Suprapubic skin (tissue), 4 donors: Measurements from ENCODE around the gene PLA2G4B. TPM values are rescaled to one million over a fixed set of nuclear protein-coding genes. Genes with fewer than 3 reads are reported as not detected.

Experiments
- DNase-seq, 2 donors: peaks; one replicate each; pipeline ENCODE4 v3.0.0-alpha.2; 2019; ENCODE audit warnings: low spot score in 2 of 2
- H3K27ac ChIP-seq: fragments of 200-600 bp; sonication (generic); one replicate; pipeline ENCODE4 v1.5.1; 2019
- H3K27me3 ChIP-seq: fragments of 200-600 bp; sonication (generic); one replicate; pipeline ENCODE4 v1.5.1; 2019
- H3K36me3 ChIP-seq: fragments of 200-600 bp; sonication (generic); one replicate; pipeline ENCODE4 v1.5.1; 2019
- H3K4me1 ChIP-seq: fragments of 200-600 bp; sonication (generic); one replicate; pipeline ENCODE4 v1.5.1; 2019
- H3K4me3 ChIP-seq: fragments of 200-600 bp; sonication (generic); one replicate; pipeline ENCODE4 v1.5.1; 2019; ENCODE audit warnings: mild to moderate bottlenecking
- H3K9me3 ChIP-seq: fragments of 200-600 bp; sonication (generic); one replicate; pipeline ENCODE4 v1.5.1; 2019
- EP300 ChIP-seq: sonication (generic); formaldehyde crosslinking; IDR thresholded peaks from one replicate; pipeline ENCODE4 v1.6.1; 2017; ENCODE audit warnings: antibody characterized with exemption
- POLR2A ChIP-seq, 2 donors: fragments of 450-650 bp; IDR thresholded peaks; one replicate each; pipeline ENCODE4 v1.6.1; 2017; ENCODE audit warnings: antibody characterized with exemption in 2 of 2, mild to moderate bottlenecking in 2 of 2, moderate library complexity in 2 of 2
- POLR2AphosphoS5 ChIP-seq, 3 donors: sonication (generic); formaldehyde crosslinking; IDR thresholded peaks; one replicate each; pipeline ENCODE4 v1.6.1; 2017; ENCODE audit warnings: antibody characterized with exemption in 3 of 3
- WGBS: methylation state at CpG from one replicate; pipeline ENCODE4 v1.1.5; 2018; 5-methylcytosine and 5-hydroxymethylcytosine counted together
- total RNA-seq, 4 donors: library from RNA; depleted of rRNA; stranded (reverse); fragments of >200 nt; gene quantifications; one replicate each; pipeline ENCODE4 v1.1.0, GENCODE V29; 2016
- TF ChIP-seq, protein P1 (sequence below), 2 donors: fragments of 200-600 bp in 1 of 2; fragments of 450-650 bp in 1 of 2; sonication (generic) in 1 of 2; IDR thresholded peaks; one replicate each; pipeline ENCODE4 v1.5.1; 2016 to 2019; ENCODE audit warnings: antibody characterized with exemption in 2 of 2, mild to moderate bottlenecking in 1 of 2, moderate library complexity in 1 of 2

Gene PLA2G4B
- total RNA-seq, 4 donors from 2014 or later, result 59.7 to 195 (median 73.7) TPM

- peaks cover 30% of the 10 kb centered on the region for H3K4me1 ChIP-seq
- no peaks in the 10 kb centered on the region for H3K9me3 ChIP-seq
- TF ChIP-seq EP300, result no peak
- no peak for TF ChIP-seq POLR2AphosphoS5 (IDR thresholded peaks at IDR 0.05)
- TF ChIP-seq, protein P1, sequence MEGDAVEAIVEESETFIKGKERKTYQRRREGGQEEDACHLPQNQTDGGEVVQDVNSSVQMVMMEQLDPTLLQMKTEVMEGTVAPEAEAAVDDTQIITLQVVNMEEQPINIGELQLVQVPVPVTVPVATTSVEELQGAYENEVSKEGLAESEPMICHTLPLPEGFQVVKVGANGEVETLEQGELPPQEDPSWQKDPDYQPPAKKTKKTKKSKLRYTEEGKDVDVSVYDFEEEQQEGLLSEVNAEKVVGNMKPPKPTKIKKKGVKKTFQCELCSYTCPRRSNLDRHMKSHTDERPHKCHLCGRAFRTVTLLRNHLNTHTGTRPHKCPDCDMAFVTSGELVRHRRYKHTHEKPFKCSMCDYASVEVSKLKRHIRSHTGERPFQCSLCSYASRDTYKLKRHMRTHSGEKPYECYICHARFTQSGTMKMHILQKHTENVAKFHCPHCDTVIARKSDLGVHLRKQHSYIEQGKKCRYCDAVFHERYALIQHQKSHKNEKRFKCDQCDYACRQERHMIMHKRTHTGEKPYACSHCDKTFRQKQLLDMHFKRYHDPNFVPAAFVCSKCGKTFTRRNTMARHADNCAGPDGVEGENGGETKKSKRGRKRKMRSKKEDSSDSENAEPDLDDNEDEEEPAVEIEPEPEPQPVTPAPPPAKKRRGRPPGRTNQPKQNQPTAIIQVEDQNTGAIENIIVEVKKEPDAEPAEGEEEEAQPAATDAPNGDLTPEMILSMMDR (IDR thresholded peaks at IDR 0.05), result no peak
- no peak for TF ChIP-seq POLR2A (IDR thresholded peaks at IDR 0.05)
- H3K27me3 ChIP-seq, result peaks cover 9% of the 10 kb centered on the region
- no peak overlapping the region for H3K4me3 ChIP-seq
- no peak overlapping the region for H3K27ac ChIP-seq
- no peak for DNase-seq
- H3K36me3 ChIP-seq, result no peaks in the 10 kb centered on the region
- 64% methylated on average over 7 of the region's 12 CpGs for WGBS
Measured at GRCh38 chr15:41876689-41877088, 38.0 kb downstream of the PLA2G4B start.

DNA sequence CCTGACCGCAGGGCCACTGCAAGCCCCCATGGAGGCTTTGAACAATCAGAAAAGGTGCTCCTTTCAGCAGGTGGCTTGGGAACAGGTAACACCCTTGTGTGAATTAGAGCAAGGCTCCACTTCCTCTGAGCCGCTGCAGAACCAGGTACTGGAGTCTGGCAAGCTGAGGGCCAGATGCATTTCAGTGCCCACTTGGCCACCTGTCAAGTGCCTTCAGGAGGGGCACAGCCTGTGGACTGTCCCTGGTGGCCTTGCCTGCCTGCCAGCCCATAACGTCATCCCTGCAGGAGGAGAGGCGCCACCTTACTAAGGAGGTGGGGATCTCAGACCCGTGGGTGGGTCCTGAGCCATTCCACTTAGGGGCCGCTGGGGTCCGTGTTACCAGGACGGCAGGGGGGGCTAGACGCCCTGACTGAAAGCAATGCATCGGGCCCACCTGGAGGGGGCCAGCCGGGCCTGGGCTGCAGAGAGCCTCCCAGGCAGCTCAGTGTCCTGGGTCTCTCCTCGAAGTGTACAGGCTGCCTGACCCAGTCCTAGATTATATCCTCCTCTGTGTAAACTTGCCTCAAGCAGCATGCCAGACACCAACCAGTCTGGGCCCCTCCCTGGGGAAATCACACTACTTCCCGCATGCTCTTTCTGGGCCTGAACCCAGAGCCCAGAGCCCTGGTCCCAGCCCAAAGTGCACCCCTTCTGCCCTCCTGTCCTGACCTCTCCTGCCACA is 39.1 kb downstream of the PLA2G4B start:
- H3K4me1 ChIP-seq, result peaks cover 41% of the 10 kb centered on the region
- no peak overlapping the region for H3K4me3 ChIP-seq
- peaks cover 9% of the 10 kb centered on the region for H3K27me3 ChIP-seq
- no peak for DNase-seq
- no peak overlapping the region for H3K27ac ChIP-seq
- WGBS, result 80% methylated on average over 8 of the region's 13 CpGs
- H3K36me3 ChIP-seq, result no peaks in the 10 kb centered on the region
- TF ChIP-seq EP300 (no peak), POLR2AphosphoS5 (IDR thresholded peaks at IDR 0.05) (no peak), POLR2A (IDR thresholded peaks at IDR 0.05) (no peak)
- TF ChIP-seq, protein P1 (IDR thresholded peaks at IDR 0.05), result no peak
- H3K9me3 ChIP-seq, result no peaks in the 10 kb centered on the region

GRCh38 chr15:41878355-41878699 is 39.7 kb downstream of the PLA2G4B start:
- H3K36me3 ChIP-seq, result no peaks in the 10 kb centered on the region
- H3K4me1 ChIP-seq, result peaks cover 43% of the 10 kb centered on the region
- 80% methylated on average over 5 of the region's 10 CpGs for WGBS
- TF ChIP-seq EP300 (no peak), POLR2A (IDR thresholded peaks at IDR 0.05) (no peak), POLR2AphosphoS5 (IDR thresholded peaks at IDR 0.05) (no peak)
- TF ChIP-seq, protein P1 (IDR thresholded peaks at IDR 0.05), result no peak
- no peak overlapping the region for H3K4me3 ChIP-seq
- H3K9me3 ChIP-seq, result no peaks in the 10 kb centered on the region
- no peak for DNase-seq
- H3K27ac ChIP-seq, result no peak overlapping the region
- H3K27me3 ChIP-seq, result peaks cover 9% of the 10 kb centered on the region

- 82% methylated on average over 8 of the region's 10 CpGs for WGBS
- H3K4me3 ChIP-seq, result no peak overlapping the region
- DNase-seq, result no peak
- TF ChIP-seq, protein P1 (IDR thresholded peaks at IDR 0.05), result no peak
- TF ChIP-seq POLR2AphosphoS5 (IDR thresholded peaks at IDR 0.05), result no peak
- no peak for TF ChIP-seq EP300
- TF ChIP-seq POLR2A (IDR thresholded peaks at IDR 0.05), result no peak
- no peaks in the 10 kb centered on the region for H3K9me3 ChIP-seq
- peaks cover 9% of the 10 kb centered on the region for H3K27me3 ChIP-seq
- H3K27ac ChIP-seq, result no peak overlapping the region
- H3K36me3 ChIP-seq, result no peaks in the 10 kb centered on the region
- peaks cover 43% of the 10 kb centered on the region for H3K4me1 ChIP-seq
Measured at GRCh38 chr15:41879321-41879845, 40.7 kb downstream of the PLA2G4B start.

GRCh38 chr15:41880156-41880877 is 41.7 kb downstream of the PLA2G4B start:
- H3K9me3 ChIP-seq, result no peaks in the 10 kb centered on the region
- H3K27ac ChIP-seq, result no peak overlapping the region
- no peak overlapping the region for H3K4me3 ChIP-seq
- TF ChIP-seq, protein P1 (IDR thresholded peaks at IDR 0.05), result no peak
- TF ChIP-seq POLR2A (IDR thresholded peaks at IDR 0.05), result no peak
- no peak for TF ChIP-seq POLR2AphosphoS5 (IDR thresholded peaks at IDR 0.05)
- no peak for TF ChIP-seq EP300
- no peak for DNase-seq
- H3K27me3 ChIP-seq, result peaks cover 9% of the 10 kb centered on the region
- no peaks in the 10 kb centered on the region for H3K36me3 ChIP-seq
- WGBS, result 85% methylated on average over 5 of the region's 10 CpGs
- H3K4me1 ChIP-seq, result peaks cover 43% of the 10 kb centered on the region
